Measurements from ENCODE around the gene LRP8. TPM values are rescaled to one million over a fixed set of nuclear protein-coding genes. Genes with fewer than 3 reads are reported as not detected.

Gene LRP8
- total and polyA plus RNA-seq, 2 experiments from 2014 or later = 2.4 to 2.7 TPM

- H3K27ac ChIP-seq = no peak overlapping the region
- no peaks in the 10 kb centered on the region for H3K79me2 ChIP-seq
- no peaks in the 10 kb centered on the region for H3K9me3 ChIP-seq (ENCODE audit: low read depth)
- peaks cover 10% of the 10 kb centered on the region for H3K4me1 ChIP-seq (ENCODE audit: insufficient read depth)
- 88% methylated on average over 11 of the region's 11 CpGs for WGBS (ENCODE audit: low lambda C conversion rate, missing lambda C conversion rate)
- TF ChIP-seq EZH2phosphoT487 (IDR thresholded peaks at IDR 0.05; ENCODE audit: low read depth, severe bottlenecking, unreplicated experiment) (no peak), CTCF (IDR thresholded peaks at IDR 0.05; ENCODE audit: poor library complexity) (no peak), EZH2 (IDR thresholded peaks at IDR 0.05; ENCODE audit: borderline replicate concordance) (no peak)
- no peaks in the 10 kb centered on the region for H3K36me3 ChIP-seq (replicated peaks; ENCODE audit: insufficient read depth, low read depth)
- no peak overlapping the region for H2AFZ ChIP-seq
- H3K4me2 ChIP-seq = no peak overlapping the region
- no peaks in the 10 kb centered on the region for H3K9me2 ChIP-seq (replicated peaks; ENCODE audit: insufficient read depth)
- H3K27me3 ChIP-seq = peaks cover 5% of the 10 kb centered on the region
- H4K20me1 ChIP-seq (ENCODE audit: insufficient read depth, poor library complexity, severe bottlenecking) = no peaks in the 10 kb centered on the region
- DNase-seq (ENCODE audit: low spot score) = no peak
- no peak overlapping the region for H3K4me3 ChIP-seq
These were observed 5.9 kb downstream of the LRP8 start for GRCh38 chr1:53321776-53322602.

GRCh38 chr1:53321366-53321765 lies 6.5 kb downstream of the LRP8 start:
- H3K27me3 ChIP-seq = peaks cover 5% of the 10 kb centered on the region
- 67% methylated on average over 5 of the region's 5 CpGs for WGBS (ENCODE audit: low lambda C conversion rate, missing lambda C conversion rate)
- H3K4me3 ChIP-seq = no peak overlapping the region
- TF ChIP-seq EZH2phosphoT487 (IDR thresholded peaks at IDR 0.05; ENCODE audit: low read depth, severe bottlenecking, unreplicated experiment) = no peak
- DNase-seq (ENCODE audit: low spot score) = no peak
- H3K27ac ChIP-seq = no peak overlapping the region
- peaks cover 7% of the 10 kb centered on the region for H3K4me1 ChIP-seq (ENCODE audit: insufficient read depth)
- no peak overlapping the region for H2AFZ ChIP-seq
- no peaks in the 10 kb centered on the region for H3K79me2 ChIP-seq
- no peaks in the 10 kb centered on the region for H3K9me3 ChIP-seq (ENCODE audit: low read depth)
- no peak overlapping the region for H3K4me2 ChIP-seq
- no peaks in the 10 kb centered on the region for H3K9me2 ChIP-seq (replicated peaks; ENCODE audit: insufficient read depth)
- H3K36me3 ChIP-seq (replicated peaks; ENCODE audit: insufficient read depth, low read depth) = no peaks in the 10 kb centered on the region
- H4K20me1 ChIP-seq (ENCODE audit: insufficient read depth, poor library complexity, severe bottlenecking) = no peaks in the 10 kb centered on the region

- Histone ChIP-seq H3K4me1 (ENCODE audit: insufficient read depth) (peaks cover 8% of the 10 kb centered on the region), H3K9me2 (replicated peaks; ENCODE audit: insufficient read depth) (no peaks in the 10 kb centered on the region), H3K9me3 (ENCODE audit: low read depth) (no peaks in the 10 kb centered on the region), H3K27ac (no peak overlapping the region), H3K4me2 (no peak overlapping the region), H3K36me3 (replicated peaks; ENCODE audit: insufficient read depth, low read depth) (no peaks in the 10 kb centered on the region), H2AFZ (no peak overlapping the region), H3K4me3 (no peak overlapping the region), H3K27me3 (peaks cover 5% of the 10 kb centered on the region), H4K20me1 (ENCODE audit: insufficient read depth, poor library complexity, severe bottlenecking) (no peaks in the 10 kb centered on the region), H3K79me2 (no peaks in the 10 kb centered on the region)
- no peak for DNase-seq (ENCODE audit: low spot score)
- 96% methylated on average over 7 of the region's 7 CpGs for WGBS (ENCODE audit: low lambda C conversion rate, missing lambda C conversion rate)
- TF ChIP-seq EZH2 (IDR thresholded peaks at IDR 0.05; ENCODE audit: borderline replicate concordance) = no peak
- TF ChIP-seq CTCF (IDR thresholded peaks at IDR 0.05; ENCODE audit: poor library complexity) = no peak
- no peak for TF ChIP-seq EZH2phosphoT487 (IDR thresholded peaks at IDR 0.05; ENCODE audit: low read depth, severe bottlenecking, unreplicated experiment)
These were observed 7.2 kb downstream of the LRP8 start for GRCh38 chr1:53320646-53321045.

- no peak overlapping the region for H3K27ac ChIP-seq
- no peaks in the 10 kb centered on the region for H4K20me1 ChIP-seq (ENCODE audit: insufficient read depth, poor library complexity, severe bottlenecking)
- no peak overlapping the region for H3K4me2 ChIP-seq
- no peaks in the 10 kb centered on the region for H3K27me3 ChIP-seq
- 92% methylated on average over 19 of the region's 20 CpGs for WGBS (ENCODE audit: low lambda C conversion rate, missing lambda C conversion rate)
- no peaks in the 10 kb centered on the region for H3K9me2 ChIP-seq (replicated peaks; ENCODE audit: insufficient read depth)
- no peaks in the 10 kb centered on the region for H3K79me2 ChIP-seq
- no peak overlapping the region for H3K4me3 ChIP-seq
- no peaks in the 10 kb centered on the region for H3K9me3 ChIP-seq (ENCODE audit: low read depth)
- no peak for DNase-seq (ENCODE audit: low spot score)
- H3K36me3 ChIP-seq (replicated peaks; ENCODE audit: insufficient read depth, low read depth) = no peaks in the 10 kb centered on the region
- H2AFZ ChIP-seq = no peak overlapping the region
- H3K4me1 ChIP-seq (ENCODE audit: insufficient read depth) = peaks cover 4% of the 10 kb centered on the region
- TF ChIP-seq EZH2 (IDR thresholded peaks at IDR 0.05; ENCODE audit: borderline replicate concordance) (no peak), EZH2phosphoT487 (IDR thresholded peaks at IDR 0.05; ENCODE audit: low read depth, severe bottlenecking, unreplicated experiment) (no peak), CTCF (IDR thresholded peaks at IDR 0.05; ENCODE audit: poor library complexity) (no peak)
These were observed 8.4 kb downstream of the LRP8 start for GRCh38 chr1:53319296-53320101.

All from hepatocyte (in vitro differentiated cells).